ENCODE measurements around the gene TNIK.

Gene TNIK

GRCh38 chr3:171340434-171340833 lies 119.8 kb downstream of the TNIK start:
- DNase-seq (ENCODE audit: low read depth in 2 of 2) = no peak

GRCh38 chr3:171339598-171339997 lies 120.6 kb downstream of the TNIK start:
- DNase-seq (ENCODE audit: low read depth in 2 of 2) = no peak

DNA sequence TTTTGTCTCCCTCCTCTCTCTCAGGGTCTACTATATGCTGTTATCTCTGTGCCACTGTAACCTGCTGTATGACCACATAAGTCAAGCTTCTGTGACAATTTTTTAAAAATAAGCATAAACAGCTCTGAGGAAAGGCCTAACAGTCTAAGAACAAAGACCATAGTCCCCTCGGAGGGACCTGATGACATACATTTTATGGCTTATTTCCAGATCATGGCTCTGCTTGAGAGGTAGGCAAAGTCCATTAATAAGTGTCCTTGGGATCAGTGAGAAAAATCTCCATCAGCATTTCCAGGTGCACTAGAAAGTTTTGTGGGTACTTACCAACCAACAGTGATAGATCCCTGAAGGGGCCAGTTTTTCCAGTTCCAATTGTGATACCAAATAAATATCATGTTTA lies 123.8 kb downstream of the TNIK start:
- no peak for DNase-seq (ENCODE audit: low read depth in 2 of 2)

DNA sequence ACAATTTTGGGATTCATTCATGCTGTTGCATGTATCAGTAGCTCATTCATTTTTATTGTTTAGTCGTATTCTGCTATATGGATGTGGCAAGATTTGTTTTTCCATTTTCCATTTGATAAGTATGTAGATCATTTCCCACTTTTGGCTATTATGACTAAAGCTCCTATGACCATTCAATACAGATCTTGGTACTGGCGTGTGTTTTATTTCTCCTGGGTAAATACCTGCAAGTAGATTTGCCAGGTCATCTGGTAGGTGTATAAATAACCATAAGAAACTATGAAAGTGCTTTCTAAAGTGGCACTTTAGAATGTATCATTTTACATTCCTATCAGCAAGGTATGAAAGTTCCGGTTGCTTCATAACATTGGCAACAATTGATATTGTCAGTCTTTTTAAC lies 124.6 kb downstream of the TNIK start:
- no peak for DNase-seq (ENCODE audit: low read depth in 2 of 2)

- no peak for DNase-seq (ENCODE audit: low read depth in 2 of 2)
Observed at GRCh38 chr3:171334465-171334811, 125.8 kb downstream of the TNIK start.

GRCh38 chr3:171333784-171334464 lies 126.3 kb downstream of the TNIK start:
- DNase-seq (ENCODE audit: low read depth in 2 of 2) = no peak

- DNase-seq (ENCODE audit: low read depth in 2 of 2) = no peak
Observed at GRCh38 chr3:171330938-171331337, 129.3 kb downstream of the TNIK start.

GRCh38 chr3:171329746-171330145 lies 130.5 kb downstream of the TNIK start:
- no peak for DNase-seq (ENCODE audit: low read depth in 2 of 2)

DNA sequence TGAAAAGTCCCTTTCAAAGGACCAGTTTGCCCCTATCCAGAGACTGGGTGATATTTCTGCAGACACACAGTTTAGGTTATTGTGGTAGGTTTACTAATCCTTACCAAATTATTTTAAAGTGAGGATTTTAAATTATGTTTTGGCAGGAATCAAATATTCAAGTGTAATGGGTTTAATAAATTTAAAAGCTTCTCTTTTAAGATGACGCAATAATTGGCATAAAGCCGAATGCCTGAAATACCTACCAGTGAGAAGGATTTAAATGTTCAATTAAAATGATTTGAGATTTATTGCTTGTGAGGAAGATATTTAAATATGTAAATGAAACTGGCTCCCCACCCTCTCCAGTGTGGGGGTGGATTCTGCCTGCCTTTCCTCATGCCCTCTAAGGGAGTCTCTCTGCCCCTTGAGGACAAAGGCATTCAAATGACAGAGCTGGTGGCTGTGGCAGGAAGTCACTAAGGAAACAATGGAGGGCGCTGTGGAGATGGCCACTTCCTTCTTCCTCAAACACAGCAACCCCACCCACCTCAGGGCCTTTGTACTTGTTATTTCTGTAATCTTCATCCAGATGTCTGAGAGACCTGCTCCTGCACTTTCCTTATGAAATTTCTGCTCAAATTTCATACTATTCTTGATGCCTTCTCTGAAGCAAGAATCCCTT lies 131.7 kb downstream of the TNIK start:
- DNase-seq (ENCODE audit: low read depth in 2 of 2) = no peak

GRCh38 chr3:171327441-171328174 lies 132.6 kb downstream of the TNIK start:
- no peak for DNase-seq (ENCODE audit: low read depth in 2 of 2)

DNA sequence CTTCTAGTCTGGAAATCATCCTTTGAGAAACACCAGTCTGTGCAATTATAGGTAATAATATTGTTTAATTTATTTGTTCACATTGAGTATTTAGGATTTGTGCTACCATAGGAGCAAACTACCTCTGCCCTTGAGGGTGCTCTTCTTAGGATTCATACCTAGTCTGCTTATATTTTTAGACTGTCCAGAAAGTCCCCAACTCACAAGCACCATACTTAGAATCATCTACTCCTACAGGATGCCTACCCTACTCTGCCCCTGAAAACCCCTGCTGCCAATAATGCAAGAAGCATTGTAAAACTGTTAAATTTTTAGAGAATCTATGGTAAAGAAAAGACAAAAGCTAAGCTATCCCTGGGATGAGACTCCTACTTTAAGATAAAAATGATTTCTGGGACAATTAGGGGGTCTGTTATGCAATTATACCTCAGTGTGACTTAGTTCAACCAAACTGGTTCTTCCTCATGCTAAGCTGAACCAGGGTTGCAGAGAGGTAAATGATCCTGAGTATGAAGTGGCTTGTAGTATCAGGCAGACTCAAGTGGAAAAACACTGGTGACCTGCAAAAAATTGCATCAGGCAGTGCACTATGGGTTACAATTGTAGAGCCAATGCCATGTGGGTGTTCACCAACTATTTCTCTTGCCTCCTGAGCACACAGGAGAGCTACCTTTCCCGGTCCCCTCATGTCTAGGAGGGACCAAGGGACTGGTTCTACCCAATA lies 133.3 kb downstream of the TNIK start:
- no peak for DNase-seq (ENCODE audit: low read depth in 2 of 2)

DNA sequence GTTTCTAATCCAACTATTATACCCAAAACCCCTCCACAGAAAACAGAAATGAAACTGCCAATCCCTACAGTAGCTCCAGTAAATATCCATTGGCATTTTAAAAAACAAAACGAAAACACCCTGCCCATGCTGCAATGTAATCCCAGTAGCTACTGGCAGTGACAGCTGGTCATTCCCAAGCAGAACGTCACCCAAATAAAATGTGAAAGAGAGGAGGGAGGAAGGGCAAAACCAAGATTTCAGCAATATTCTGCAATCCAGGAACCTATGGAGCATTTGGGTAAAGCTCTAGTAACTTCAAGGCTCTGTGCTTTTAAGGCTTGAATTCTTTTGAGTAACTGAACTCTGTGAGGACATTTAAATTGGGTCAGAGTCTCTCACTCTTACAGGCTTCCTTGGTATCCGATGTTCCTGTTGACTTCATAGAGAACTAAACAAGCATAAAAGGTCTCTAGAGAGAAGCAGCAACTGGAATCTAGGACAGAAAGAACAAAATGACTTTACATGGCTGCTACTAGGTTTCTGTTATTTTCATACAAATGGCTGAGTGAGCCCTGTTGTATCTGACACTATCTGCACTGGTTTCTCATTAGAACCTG lies 136.2 kb downstream of the TNIK start:
- no peak for DNase-seq (ENCODE audit: low read depth in 2 of 2)

- DNase-seq (ENCODE audit: low read depth in 2 of 2) = no peak
Observed at GRCh38 chr3:171321559-171322360, 138.4 kb downstream of the TNIK start.

DNA sequence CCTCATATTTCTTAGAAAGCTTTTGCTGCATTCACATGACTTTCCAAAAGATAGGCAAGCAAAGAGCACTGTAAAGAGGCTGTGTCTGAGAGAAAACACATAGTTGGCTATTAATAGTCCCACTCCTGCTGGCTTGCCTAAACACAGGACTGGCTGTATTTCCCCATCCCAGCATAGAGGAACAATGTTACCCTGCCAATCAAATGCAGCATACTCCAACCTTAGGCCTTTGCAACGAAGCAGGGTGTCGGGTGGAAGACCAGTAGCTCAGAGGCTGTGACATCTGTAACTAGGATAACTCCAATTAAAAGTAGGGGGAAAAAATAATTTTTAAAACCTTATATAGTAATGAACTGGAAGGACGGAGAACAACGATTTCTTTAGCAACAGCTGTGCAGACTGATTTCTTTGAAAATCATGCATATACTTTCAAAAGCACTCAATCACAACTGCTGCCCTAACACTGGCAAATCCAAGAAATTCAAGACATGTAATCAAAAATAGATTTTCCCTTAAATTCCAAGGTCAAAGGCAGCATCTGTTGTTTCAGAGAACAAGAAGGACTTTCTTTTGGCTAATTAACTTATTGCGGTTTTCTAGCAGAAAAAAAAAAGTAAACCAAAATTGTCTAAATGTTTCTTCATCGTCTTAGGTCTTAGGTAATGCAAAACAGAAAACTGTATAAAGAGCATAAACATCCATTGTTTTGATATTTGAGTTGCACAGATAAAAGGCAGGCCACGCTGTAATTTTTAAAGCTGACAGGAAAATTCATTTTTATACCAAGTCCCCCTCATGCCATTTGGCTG lies 139.3 kb downstream of the TNIK start:
- no peak for DNase-seq (ENCODE audit: low read depth in 2 of 2)

DNA sequence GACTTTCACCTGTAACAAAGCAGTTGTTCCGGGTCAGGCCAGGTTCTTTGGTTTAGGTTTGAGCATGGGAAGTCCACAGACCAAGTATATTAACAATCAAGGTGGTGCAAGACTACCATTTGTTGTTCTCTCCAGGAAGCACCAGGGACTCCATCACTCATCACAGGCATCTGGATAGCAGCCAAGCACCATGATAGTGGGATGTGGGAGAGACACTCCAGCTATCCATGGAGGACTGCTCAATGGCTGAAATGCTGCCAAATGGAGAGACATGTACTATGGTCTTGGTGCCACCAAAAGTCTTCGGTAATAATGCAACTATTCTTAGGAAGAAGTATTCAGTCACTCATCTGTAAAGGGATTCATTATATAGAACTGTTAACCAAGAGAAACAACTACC lies 143.0 kb downstream of the TNIK start:
- DNase-seq (ENCODE audit: low read depth in 2 of 2) = no peak

GRCh38 chr3:171315919-171316318 lies 144.3 kb downstream of the TNIK start:
- no peak for DNase-seq (ENCODE audit: low read depth in 2 of 2)

DNA sequence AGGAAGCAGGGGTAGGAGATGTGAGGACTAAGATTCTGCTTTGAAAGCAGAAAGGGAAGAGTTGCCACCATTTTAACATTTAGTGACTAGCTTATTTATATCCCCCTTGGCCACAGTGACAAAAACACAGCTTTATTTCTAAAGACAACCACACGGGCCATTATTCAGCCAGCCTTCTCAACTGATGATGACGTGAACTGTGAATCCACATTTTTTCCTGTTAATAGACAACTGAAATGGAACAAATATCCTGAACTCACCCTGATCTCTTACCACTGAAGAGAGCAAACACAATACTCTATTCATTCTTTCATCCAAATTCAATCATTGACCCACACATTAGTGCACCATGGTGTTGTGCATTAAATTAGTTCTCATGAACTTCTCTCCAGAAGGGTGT lies 145.1 kb downstream of the TNIK start:
- no peak for DNase-seq (ENCODE audit: low read depth in 2 of 2)

DNA sequence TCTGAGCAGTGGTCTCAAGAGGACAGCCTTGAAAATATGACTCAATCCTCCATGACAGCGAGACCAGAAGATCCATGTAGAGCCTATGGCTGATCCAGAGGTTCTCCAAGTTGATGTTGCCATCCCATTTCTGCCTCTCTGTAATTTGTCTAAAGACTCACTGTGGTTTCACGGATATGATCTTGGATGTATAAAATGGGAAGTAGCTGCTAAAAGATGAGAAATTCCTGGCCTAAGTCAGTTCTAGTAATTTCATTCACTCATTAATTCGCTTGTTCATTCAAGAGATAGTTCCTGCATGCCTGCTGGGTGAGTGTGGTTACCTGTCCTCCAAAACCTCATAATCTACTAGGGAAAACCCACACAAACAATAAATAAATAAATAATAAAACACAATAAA lies 145.9 kb downstream of the TNIK start:
- no peak for DNase-seq (ENCODE audit: low read depth in 2 of 2)

GRCh38 chr3:171313702-171314101 lies 146.5 kb downstream of the TNIK start:
- no peak for DNase-seq (ENCODE audit: low read depth in 2 of 2)

GRCh38 chr3:171312741-171313140 lies 147.5 kb downstream of the TNIK start:
- no peak for DNase-seq (ENCODE audit: low read depth in 2 of 2)
